Fibroblast of skin of left quadriceps (primary cell): Measurements from ENCODE around the gene GAN.

Source experiments
- DNase-seq, 2 experiments: peaks; one replicate each; pipeline ENCODE4 v3.0.0-alpha.2; 2013; ENCODE audit warnings: low read depth in 2 of 2

Gene GAN, protein sequence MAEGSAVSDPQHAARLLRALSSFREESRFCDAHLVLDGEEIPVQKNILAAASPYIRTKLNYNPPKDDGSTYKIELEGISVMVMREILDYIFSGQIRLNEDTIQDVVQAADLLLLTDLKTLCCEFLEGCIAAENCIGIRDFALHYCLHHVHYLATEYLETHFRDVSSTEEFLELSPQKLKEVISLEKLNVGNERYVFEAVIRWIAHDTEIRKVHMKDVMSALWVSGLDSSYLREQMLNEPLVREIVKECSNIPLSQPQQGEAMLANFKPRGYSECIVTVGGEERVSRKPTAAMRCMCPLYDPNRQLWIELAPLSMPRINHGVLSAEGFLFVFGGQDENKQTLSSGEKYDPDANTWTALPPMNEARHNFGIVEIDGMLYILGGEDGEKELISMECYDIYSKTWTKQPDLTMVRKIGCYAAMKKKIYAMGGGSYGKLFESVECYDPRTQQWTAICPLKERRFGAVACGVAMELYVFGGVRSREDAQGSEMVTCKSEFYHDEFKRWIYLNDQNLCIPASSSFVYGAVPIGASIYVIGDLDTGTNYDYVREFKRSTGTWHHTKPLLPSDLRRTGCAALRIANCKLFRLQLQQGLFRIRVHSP

DNA sequence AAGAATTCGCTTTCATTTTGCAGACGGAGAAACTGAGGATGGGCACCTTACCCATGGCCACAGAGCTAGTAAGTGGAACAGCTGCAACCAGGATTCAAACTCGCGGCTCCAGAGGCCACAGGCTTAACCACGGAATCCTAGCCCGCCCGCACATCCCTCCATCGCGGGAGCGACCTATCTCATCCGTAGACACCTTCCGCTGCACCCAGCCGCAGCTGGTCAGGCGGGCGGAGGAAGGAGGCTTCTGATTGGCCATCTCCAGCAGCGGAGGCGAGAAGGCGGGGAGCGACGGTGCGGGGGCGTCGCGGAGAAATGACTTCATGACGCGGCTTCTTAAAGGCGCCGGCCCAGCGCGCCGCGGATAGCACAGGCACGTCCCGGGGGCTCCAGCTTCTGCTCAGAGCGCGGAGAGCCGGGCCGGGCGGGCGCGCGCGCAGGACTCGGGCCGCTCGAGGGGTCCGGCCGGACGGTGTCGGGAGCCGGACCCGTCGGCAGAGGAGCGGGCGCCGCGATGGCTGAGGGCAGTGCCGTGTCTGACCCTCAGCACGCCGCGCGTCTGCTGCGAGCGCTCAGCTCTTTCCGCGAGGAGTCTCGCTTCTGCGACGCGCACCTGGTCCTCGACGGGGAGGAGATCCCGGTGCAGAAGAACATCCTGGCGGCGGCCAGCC is at the start of gene GAN:
GAN (plus strand) TSS at position 360 of the 668 bp plus-strand sequence; CDS start at position 512, 152 bp downstream.
- peak; percentile 88 for DNase-seq

DNA sequence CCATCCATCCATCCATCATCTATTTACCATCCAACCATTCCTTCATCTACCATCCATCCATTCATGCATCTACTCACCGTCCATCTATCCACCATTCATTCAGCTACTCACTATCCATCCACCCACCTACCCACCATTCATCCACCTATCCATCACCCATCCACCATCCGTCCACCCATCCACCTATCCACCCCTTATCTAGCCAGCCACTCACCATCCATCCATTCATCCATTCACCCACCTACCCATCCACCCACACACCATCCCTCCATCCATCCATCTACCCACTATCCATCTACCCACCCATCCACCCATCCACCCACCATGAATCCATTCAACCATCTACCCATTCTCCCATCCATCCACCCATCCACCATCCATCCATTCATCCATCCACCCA is 49.7 kb upstream of the GAN start:
- no peak for DNase-seq

DNA sequence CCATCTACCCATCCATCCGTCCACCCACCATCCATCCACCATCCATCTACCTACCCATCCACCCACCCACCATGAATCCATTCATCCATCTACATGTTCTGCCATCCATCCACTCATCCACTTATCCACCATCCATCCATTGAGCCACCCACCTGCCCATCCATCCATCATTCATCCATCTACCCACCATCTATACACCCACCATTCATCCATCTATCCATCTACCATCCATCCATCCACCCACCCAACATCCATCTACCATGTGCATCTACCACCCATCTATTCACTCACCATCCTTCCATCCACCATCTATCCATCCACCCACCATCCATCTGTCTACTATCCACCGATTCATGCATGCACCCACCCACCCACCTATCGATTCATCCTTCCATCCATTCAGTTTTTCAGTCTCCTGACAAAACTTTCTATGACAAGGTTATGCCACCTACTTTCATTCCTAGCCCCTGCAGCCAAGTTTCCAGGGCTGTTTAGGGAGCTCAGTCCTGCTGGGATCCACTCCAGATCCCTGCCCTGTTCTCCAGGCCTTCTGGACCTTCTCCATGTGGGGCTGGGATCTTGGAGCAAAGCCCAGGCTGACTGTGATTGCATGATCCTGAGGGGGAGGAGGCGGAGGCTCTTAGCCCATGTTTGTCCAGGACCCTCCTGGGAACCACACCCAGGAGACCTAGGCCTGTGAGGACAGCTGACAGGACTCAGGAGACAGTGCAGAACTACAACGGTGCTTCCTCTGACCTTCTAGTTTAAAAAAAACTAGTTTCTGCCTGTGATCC is 48.9 kb upstream of the GAN start:
- DNase-seq: no peak

DNA sequence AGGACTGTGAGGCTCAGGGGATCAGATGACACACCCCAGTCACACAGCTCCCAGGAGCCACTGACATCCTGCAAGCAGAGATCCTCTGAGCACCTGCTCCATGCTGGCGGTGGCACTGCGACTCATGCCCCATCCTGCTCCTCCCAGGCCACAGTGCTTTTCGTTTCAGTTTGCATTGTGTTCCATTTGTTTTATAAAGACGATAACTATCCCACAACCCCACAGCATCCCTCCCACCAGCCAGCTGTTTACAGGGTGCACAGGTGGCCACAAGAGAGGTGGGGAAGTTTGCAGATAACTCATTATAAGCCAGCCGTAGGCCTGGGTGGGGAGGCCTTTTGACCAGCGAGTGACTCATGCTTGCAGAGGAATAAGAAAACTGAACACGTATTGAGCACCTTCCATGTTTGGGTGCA is 48.1 kb upstream of the GAN start:
- no peak for DNase-seq

DNA sequence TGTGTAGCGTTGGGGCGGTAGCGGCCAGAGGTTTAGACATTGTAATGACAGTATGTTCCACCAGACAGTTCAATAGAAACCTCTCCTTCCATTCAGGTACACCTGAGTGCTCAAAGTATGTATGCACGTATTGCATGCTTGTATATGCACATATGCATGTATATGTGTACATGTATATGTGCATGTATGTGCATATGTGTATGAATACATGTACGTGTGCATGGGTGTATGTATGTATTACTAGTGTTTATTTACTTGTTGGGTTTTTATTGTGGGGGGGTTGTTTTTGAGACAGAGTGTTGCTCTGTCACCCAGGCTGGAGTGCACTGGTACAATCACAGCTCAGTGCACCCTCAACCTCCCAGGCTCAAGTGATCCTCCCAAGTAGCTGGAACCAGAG is 46.3 kb upstream of the GAN start:
- no peak for DNase-seq

DNA sequence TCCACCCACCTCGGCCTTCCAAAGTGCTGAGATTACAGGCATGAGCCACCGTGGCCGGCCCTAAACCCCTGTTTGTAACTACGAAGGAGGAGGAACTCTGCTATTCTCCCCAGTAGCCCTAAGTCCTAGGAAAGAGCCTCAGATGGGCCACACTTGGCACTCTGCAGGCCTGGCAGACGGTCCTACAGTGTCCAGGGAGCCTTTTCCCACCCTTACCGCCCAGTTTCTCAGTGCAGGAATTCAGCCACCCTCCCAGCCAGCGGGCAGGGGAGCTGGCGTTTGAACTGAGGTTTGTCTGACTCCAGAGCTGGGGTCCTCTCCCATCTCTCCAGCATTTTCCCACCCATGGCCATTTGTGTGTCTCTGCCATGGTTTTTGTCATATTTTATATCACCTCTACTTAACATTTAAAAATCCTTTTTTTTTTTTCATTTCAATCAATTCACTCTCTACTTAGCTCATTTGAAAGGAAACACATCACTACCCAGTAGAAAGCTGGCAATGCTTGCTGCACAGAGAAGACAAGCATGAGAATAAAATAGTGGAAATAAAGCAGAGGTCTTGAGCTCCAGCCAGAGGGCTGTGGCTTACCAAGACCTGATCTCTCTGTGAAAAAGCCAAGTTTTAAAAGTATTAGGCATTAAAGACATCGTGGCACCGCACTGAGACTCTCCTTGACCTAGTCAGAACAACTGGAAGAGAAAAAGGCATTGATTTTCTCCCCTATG is 41.4 kb upstream of the GAN start:
- no peak for DNase-seq

DNA sequence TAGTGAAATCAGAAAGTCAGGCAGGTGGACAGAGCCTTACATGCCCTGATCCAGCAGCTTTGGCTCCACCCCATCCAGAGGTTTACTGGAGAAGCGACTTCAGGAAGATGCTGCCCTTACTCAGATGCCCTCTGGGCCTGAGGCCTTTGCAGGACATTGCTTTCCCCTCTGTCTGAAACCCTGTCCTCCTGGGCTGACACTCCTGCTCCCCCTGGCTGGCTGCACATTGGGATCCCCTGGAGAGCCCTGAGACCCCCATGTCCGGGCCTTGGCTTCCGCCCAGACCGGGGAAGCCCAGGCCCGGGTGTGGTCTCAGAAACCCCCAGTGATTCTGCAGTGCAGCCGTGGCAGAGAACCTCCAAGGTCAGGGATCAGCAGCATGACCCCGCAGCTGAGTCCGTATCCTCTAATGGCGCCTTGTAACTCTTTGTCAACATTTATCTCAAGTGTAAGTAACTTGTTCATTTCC is 39.7 kb upstream of the GAN start:
- no peak for DNase-seq

DNA sequence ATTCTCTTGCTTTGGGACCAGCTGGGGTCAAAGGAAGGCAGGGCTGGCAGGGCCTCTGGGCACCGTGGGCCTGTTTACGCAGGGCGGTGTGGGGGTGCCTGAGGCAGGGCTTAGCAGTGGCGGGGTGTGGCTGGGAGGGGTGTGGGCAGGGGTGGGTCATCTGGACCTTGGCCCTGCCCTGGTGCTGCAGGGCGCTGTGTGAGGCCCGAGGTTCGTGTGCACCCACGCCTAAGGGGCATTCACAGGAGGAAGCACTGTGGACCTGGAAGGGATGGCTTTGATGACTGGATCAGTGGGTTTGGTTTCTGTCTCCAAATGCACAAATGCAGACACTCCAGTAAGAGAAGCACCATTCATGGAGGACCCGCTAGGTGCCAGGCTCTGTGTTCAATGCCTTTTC is 39.0 kb upstream of the GAN start:
- DNase-seq: no peak

DNA sequence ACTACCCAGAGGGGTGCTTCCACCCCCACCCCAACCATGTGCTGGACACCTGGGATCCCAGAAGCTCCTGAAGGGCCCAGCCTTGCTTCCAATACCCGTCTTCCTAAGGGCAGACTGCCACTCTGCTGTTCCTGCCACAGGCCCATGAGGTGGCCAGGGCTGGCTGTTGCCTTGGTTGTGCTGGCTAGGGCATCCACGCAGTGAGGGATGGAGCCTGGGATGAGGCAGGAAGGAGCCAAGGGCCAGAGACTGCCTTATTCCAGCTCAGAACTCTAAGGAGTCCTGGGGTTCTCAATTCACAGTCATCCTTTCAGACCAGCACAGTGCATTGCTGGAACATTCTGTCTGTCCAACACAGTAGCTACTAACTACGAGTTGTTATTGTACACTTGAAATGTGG is 38.4 kb upstream of the GAN start:
- DNase-seq: no peak

DNA sequence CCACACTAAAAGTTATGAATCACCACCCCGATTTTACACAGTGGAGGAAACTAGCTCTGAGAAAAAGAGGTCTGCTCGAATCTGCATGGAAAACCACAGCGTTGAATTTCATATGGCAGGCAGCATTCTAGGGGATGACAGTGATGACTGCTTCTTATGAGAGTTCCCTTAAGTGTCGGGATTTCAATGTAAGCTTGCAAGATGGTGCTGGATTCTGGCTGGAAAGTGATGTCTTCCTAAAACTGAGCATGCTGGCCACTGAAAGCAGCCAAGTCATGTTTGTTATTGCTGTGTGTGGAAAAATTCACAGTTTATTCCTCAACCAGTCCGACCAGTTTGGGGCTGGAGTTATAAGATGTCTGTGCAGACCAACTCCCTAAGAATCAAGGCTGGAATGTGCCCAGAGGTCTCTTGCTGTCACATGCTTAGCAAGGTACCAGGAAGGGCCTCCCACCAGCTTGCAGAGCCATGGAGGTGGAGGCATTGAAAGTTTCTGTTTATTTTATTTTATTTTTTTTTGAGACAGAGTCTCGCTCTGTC is 37.2 kb upstream of the GAN start:
- no peak for DNase-seq

DNA sequence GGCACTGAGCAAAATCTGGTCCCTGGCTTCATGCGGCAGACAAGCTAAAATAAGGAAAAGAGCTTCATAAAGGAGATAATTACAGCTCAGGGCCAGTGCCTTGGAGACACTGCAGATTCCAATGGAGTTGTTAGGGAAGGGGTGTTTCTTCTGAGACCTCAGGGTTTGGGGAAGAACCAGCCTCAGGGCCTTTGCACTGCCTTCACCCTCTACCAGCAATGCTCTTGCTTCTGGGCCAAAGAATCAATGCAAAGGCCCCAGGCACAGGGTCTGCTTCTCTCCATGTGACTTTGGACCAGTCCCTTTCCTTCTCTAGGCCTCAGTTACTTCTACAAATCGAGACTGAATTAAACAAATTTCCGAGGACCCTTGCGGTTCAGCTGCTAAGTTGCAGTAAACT is 36.2 kb upstream of the GAN start:
- no peak for DNase-seq

DNA sequence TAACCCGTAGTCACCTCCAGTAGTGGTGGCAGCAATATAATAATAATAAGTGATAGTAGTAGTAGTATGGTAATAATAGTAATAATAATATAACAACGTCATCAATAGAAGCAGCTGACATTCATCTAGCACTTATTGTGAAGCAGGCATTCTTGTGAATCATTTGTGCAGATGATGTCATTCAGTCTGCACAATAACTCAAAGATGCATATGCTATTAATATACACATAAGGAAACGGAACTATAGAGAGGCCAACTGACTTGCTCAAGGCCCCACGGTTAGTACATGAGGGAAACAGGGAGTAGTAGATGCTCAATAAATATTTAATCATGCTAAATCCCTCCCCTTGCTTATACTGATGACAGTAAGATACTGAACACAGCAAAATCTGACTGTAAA is 35.4 kb upstream of the GAN start:
- peak; percentile 6 to 19 for DNase-seq

DNA sequence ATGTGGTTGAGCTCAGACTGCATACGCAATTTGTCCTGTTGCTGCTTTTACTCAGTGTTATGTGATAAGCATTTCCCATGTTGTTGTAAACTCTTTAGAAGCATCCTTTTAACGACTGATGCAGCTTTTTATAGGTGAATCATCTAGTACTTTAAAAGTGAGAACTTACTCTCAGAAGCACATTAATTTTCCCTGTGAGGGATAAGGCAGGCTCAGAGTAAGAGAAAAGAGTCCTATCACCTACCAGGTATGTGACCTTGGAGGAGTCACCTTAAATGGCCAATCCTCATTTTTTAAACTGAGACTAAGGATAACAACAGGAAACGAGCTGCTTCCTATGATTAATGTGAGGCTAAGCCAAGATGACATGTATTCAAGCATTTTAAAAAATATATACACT is 34.4 kb upstream of the GAN start:
- no peak for DNase-seq

DNA sequence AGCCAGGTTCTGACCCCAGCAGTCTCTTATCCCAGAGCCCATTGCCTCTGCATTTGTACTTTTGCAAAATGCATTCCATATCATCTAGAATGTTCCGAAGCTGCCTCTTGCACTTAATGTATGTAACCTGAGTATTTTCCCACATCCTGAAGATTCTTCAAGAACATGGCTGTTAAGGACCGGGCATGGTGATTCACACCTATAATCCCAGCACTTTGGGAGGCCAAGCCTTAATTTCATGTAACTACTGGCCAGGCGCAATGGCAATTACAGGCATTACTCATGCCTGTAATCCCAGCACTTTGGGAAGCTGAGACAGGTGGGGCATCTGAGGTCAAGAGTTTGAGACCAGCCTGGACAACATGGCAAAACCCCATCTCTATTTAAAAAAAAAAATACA is 31.7 kb upstream of the GAN start:
- DNase-seq: no peak

DNA sequence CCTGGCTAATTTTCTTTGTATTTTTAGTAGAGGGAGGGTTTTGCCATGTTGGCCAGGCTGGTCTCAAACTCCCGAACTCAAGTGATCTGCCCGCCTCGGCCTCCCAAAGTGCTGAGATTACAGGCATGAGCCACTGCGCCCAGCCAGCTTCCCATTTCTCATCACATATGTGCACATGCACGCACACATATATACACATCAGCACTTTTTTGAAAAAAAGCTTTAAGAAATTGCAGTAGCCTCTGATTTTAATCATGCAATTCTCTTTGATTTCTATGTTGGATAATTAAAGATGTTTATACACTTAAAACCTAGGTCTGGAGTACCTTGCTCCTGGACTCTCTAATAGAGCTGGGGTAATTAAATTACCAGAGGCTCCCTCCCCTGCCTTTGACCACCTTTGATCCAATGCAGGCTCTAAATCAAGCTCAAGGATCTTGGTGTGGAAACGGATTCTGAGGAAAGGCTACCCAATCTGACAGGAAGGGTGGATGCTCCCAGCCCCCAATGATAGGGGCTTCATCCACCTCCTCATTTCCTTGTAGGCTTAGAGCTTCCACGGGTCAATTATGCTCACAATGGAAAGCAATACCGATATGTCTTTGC is 29.7 kb upstream of the GAN start:
- no peak for DNase-seq

DNA sequence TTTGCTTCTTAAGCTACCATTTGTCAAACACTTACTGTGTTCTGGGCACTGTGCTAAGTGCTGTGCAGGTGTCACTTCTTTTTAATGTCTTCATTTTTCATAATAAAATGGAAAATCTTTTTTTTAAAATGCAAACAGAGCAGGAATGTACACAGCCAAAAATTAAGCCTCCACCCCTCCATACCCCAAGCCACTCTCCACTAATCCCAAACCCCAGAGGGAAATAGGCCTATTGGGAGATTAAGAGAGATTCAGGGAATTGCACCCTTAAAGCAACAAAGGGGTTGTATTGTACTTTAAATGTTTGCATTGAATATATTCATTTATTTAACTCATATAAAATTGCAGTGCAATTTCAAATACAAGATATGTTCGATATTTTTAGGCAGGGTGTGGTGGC is 28.6 kb upstream of the GAN start:
- no peak for DNase-seq

DNA sequence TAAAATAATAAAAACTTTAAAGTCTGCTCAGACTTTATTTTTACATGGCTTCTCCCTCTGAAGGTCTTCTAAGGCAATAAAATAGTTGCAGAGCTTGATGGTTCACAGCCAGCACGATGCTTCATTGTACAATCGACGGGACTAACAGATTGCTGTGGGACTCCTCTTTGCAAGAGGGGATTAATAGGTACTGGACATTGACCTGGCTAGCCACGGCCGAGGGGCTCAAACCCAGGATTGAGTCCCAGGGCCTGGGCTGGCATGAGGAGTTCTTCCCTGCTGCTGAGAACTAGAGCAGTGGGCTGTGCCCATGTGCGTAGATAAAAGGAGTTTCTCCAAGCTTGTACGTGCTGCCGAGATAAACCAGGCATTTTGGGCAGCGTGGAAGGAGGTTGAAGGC is 23.6 kb upstream of the GAN start:
- no peak for DNase-seq

DNA sequence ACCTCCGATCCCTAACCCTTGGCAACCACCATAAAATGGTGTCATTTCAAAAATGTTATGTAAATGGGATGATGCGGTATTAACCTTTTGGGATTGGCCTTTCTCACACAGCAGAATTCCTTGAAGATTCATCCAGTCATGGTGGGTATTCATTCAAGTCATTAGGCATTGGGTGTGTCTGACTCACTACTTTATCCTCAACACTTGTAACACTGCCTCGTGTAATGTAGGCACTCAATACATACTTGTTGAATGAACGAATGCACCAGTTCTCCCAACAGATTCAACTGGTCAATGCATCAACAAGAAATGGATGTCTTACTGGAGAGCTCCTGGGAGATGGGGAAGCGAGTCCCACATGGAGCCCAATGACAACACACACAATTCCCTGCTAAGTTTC is 21.8 kb upstream of the GAN start:
- DNase-seq: no peak

DNA sequence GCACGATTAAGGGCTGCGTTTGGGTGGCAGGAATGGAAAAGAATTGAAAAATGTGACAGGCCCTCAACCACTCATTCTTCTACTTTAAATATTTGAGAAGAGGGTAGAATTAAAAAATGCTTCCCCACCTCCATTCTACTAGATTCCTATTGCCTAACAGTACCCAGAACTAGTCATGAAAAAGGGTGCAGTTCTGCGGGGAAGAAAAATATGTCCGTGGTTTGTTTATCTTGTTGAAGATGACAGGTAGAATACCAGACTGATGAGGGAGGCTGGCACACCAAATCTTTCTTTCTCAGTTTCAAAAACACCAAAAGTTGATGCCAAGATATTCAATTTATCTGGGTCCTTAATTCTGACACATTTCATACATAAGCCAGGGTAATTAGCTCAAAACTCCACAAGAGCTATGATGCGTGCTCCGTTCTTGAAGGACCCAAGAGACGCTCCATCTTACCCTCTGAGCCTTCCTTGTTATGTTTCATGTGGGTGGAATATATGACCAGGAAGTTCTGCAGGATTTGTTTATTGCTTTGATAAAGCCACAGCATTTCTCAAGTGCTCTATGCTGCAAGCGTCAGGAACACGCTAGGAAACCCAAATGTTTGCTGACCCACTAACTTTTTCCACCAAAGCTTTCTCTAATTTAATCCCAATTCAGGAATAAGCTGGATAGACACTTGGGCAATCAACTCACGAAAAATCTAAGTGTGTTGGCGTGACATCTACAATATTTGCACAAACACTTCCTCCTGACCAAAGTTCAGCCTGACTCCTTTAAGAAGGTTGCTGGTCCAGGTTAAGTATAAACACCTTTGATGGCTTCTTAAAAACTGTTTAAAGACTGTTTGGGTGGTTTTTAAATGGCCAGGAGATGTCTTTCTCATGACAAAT is 20.6 kb upstream of the GAN start:
- no peak for DNase-seq

DNA sequence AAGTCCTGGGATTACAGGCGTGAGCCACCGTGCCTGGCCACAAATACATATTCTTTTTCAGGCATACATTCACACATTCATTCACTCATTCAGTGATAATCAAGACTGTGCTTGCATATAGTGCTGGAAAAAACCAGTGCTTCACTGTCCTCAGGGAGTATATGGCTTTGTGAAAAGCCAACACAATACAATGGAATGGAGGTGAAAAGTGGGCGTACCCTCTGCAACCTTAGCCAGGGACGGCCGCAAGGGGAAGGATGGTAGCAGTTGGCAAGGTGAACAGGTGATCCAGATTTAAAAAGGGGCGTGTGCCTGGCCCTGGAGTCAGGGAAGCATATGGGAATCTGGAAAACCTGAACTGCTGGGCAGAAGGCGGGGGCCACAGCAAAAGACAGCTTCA is 18.1 kb upstream of the GAN start:
- DNase-seq: no peak
